SKM-1 (cell line): Measurements from ENCODE around the gene ZNF830.
"Not testable (repeated sequence)": the region's sequence is repeated elsewhere in the genome, so short reads cannot be mapped to it uniquely, and the experiment has no call there.

Experiments
- DNase-seq: peaks from one replicate; lab custom pipeline; 2025; ENCODE audit not compliant: unreplicated experiment; lab: John Stamatoyannopoulos, UW

The ZNF830 gene

DNA sequence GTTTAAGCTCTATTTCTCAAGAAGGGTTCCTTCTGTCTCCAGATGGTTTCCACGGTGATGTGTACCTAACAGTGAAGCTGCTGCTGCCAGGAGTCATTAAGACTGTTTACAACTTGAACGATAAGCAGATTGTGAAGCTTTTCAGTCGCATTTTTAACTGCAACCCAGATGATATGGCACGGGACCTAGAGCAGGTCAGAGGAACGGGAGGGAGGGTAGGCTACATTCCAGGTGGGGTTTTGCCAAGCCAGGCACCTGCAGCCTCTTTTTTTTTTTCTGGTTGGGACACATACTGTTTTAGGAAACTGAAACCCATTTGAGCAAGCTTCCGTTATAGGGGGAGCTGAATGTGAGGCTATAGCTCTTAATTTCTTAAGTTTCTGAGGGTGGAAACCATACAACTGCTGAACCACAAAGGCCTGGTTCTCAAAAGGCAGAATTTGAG is 29.6 kb downstream of the ZNF830 start:
- DNase-seq = no peak

DNA sequence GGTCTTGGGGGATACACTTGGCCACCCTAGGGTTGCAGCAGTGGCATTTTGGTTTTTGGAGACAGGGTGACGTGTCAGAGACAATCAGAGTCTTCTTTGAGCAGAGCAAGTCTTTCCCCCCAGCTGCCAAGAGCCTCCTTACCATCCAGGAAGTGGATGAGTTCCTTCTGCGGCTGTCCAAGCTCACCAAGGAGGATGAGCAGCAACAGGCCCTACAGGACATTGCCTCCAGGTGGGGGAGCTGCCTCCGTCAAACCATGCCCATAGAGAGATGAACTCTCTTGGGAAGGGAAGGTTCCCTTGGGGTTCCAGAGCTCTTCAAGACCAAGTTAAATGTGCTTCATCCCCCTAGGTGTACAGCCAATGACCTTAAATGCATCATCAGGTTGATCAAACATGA is 30.3 kb downstream of the ZNF830 start:
- no peak for DNase-seq

- DNase-seq = no peak
Measured at GRCh38 chr17:34993031-34993430, 31.7 kb downstream of the ZNF830 start.

DNA sequence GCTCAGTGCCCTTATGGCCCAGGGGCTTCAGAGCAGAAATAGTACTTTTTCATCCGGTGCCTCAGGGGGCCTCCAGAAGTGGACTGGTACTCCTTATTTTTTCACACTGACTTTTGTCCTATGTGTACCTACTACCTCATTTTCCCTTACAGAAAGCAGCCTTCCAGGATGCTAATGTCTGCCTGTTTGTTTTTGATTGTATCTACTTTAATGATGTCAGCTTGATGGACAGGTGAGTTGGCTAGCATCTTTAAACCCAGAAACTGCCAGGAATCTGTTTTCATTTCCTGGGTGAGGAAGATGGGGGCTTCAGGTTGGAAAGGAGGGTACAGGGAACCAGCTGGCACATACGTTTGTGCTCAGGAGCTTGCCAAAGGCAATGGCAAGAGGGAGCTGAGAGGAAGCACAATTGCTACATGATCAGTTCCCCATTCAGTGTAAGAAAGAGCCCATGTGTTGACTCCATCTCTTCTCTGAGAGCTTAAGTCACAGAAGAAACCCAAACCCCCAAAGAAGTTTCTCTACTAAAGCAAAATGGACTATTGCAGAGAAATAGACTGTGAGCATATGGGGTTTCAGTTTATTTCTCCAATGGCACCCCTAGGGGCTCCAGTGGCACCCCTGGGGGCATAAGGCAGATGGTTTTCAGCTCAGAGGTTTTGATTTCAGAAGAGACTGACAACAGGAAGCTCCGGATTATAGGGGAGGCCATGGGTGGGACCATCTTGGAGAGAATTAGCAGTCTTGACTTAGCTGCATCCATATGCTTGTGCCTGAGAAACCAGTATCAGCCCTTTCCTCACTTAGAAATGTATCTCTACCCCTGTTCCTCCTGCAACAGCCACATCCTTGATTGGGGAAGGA is 35.3 kb downstream of the ZNF830 start:
- DNase-seq = no peak

- DNase-seq = no peak
Measured at GRCh38 chr17:34997355-34997862, 36.1 kb downstream of the ZNF830 start.

- no peak for DNase-seq
Measured at GRCh38 chr17:34998205-34998604, 36.9 kb downstream of the ZNF830 start.

- DNase-seq = no peak
Measured at GRCh38 chr17:34999456-34999855, 38.1 kb downstream of the ZNF830 start.

DNA sequence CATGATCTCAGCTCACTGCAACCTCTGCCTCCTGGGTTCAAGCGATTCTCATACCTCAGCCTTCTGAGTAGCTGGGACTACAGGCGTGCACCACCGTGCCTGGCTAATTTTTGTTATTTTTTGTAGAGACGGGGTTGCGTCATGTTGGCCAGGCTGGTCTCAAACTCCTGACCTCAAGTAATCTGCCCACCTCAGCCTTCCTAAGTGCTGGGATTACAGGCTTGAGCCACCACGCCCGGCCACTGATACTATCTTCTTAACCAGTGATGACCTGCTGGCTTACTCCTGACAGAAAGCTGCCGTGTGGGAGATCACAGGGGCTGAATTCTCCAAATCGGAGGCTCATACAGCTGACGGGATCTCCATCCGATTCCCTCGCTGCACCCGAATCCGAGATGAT is 39.6 kb downstream of the ZNF830 start:
- DNase-seq = not testable (repeated sequence)

- no peak for DNase-seq
Measured at GRCh38 chr17:35001549-35001948, 40.2 kb downstream of the ZNF830 start.

- DNase-seq = no peak
Measured at GRCh38 chr17:35002876-35003551, 41.7 kb downstream of the ZNF830 start.

- DNase-seq = no peak
Measured at GRCh38 chr17:35003778-35004177, 42.4 kb downstream of the ZNF830 start.

DNA sequence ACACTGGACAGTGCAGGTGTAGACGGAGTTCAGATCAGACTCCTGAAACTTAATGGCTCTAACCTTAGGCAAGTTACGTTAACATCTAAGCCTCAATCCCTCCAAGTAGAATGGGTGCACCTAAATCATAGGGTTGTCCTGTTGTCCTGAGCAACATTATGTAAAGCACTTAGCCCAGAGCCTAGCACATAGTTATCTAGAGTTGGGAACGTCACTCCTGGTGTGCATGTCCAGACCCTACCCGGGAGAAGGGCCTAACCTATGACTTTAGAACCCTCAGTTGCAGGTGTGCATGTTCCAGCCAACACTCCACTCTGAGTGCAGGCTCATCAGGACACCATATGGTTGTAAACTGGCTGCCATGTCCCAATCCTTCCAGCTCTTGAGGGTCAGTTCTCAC is 45.0 kb downstream of the ZNF830 start:
- DNase-seq = no peak

- DNase-seq = no peak
Measured at GRCh38 chr17:35006961-35007360, 45.6 kb downstream of the ZNF830 start.

GRCh38 chr17:35010093-35010492 is 48.8 kb downstream of the ZNF830 start:
- DNase-seq = no peak

- no peak for DNase-seq
Measured at GRCh38 chr17:35011671-35012216, 50.4 kb downstream of the ZNF830 start.
